Activated naive CD8-positive, alpha-beta T cell treated with anti-CD3 and anti-CD28 coated beads for 36 hours (primary cell): Measurements from ENCODE around the gene TMEM205. TPM values are rescaled to one million over a fixed set of nuclear protein-coding genes. Genes with fewer than 3 reads are reported as not detected.
A peak's percentile ranks its signal among the peaks of the same experiment; 100 is the strongest.
"Not testable (repeated sequence)": the region's sequence is repeated elsewhere in the genome, so short reads cannot be mapped to it uniquely, and the experiment has no call there.

Experiments used
- DNase-seq: peaks from one replicate; pipeline ENCODE4 v3.0.0; 2021
- H3K27ac Mint-ChIP-seq: one replicate; pipeline ENCODE4 v1.8.0; 2022; ENCODE audit warnings: mild to moderate bottlenecking, moderate library complexity, mixed read lengths
- H3K27me3 Mint-ChIP-seq: one replicate; pipeline ENCODE4 v1.8.0; 2022; ENCODE audit warnings: mild to moderate bottlenecking, mixed read lengths
- H3K36me3 Mint-ChIP-seq: one replicate; pipeline ENCODE4 v1.8.0; 2021; ENCODE audit warnings: mild to moderate bottlenecking, mixed read lengths
- H3K4me1 Mint-ChIP-seq: one replicate; pipeline ENCODE4 v1.8.0; 2021; ENCODE audit warnings: mixed read lengths
- H3K4me3 Mint-ChIP-seq: one replicate; pipeline ENCODE4 v1.8.0; 2022; ENCODE audit warnings: mild to moderate bottlenecking, moderate library complexity, mixed read lengths
- H3K9me3 Mint-ChIP-seq: one replicate; pipeline ENCODE4 v1.8.0; 2022; ENCODE audit warnings: mixed read lengths
- total RNA-seq, 2 experiments: library from RNA; stranded (reverse); gene quantifications; one replicate each; pipeline ENCODE4 v1.2.3, GENCODE V29; 2021

TMEM205 gene
- total RNA-seq, 2 experiments from 2014 or later, result 20.1 to 22.5 TPM

- Mint-ChIP-seq H3K27me3 (peaks cover 15% of the 10 kb centered on the region), H3K4me1 (peaks cover 9% of the 10 kb centered on the region), H3K9me3 (no peaks in the 10 kb centered on the region), H3K27ac (no peak overlapping the region), H3K36me3 (no peaks in the 10 kb centered on the region), H3K4me3 (no peak overlapping the region)
- DNase-seq, result no peak
Measured at GRCh38 chr19:11359421-11359820, 13.4 kb upstream of the TMEM205 start.

GRCh38 chr19:11356676-11357550, 10.8 kb upstream of the TMEM205 start:
- H3K36me3 Mint-ChIP-seq, result no peaks in the 10 kb centered on the region
- peaks cover 15% of the 10 kb centered on the region for H3K27me3 Mint-ChIP-seq
- H3K4me1 Mint-ChIP-seq, result peaks cover 9% of the 10 kb centered on the region
- DNase-seq, result no peak
- H3K27ac Mint-ChIP-seq, result no peak overlapping the region
- no peaks in the 10 kb centered on the region for H3K9me3 Mint-ChIP-seq
- no peak overlapping the region for H3K4me3 Mint-ChIP-seq

GRCh38 chr19:11356074-11356397, 10.0 kb upstream of the TMEM205 start:
- H3K36me3 Mint-ChIP-seq, result no peaks in the 10 kb centered on the region
- H3K4me1 Mint-ChIP-seq, result peaks cover 9% of the 10 kb centered on the region
- H3K27me3 Mint-ChIP-seq, result peaks cover 15% of the 10 kb centered on the region
- no peak overlapping the region for H3K27ac Mint-ChIP-seq
- H3K4me3 Mint-ChIP-seq, result peak overlapping the region; percentile 42
- no peaks in the 10 kb centered on the region for H3K9me3 Mint-ChIP-seq
- no peak for DNase-seq

- Mint-ChIP-seq H3K4me1 (peaks cover 9% of the 10 kb centered on the region), H3K36me3 (no peaks in the 10 kb centered on the region), H3K27ac (no peak within 1 kb of the TSS), H3K4me3 (peak within 1 kb of the TSS; percentile 42), H3K9me3 (no peaks in the 10 kb centered on the region), H3K27me3 (peaks cover 15% of the 10 kb centered on the region)
- DNase-seq, result peak; percentile 82
Measured at GRCh38 chr19:11355160-11356073, 9.3 kb upstream of the TMEM205 start, which contains the start of gene PLPPR2. Gene PLPPR2, plus strand, starts transcription at chr19:11355432. Its CDS starts 2,242 bp downstream, at chr19:11357674.

GRCh38 chr19:11354102-11354501, 8.0 kb upstream of the TMEM205 start:
- not testable (repeated sequence) for H3K4me1 Mint-ChIP-seq, H3K27ac Mint-ChIP-seq, H3K9me3 Mint-ChIP-seq, H3K36me3 Mint-ChIP-seq, H3K4me3 Mint-ChIP-seq, DNase-seq
- peaks cover 15% of the 10 kb centered on the region for H3K27me3 Mint-ChIP-seq

- H3K27me3 Mint-ChIP-seq, result no peaks in the 10 kb centered on the region
- no peak overlapping the region for H3K27ac Mint-ChIP-seq
- peaks cover 8% of the 10 kb centered on the region for H3K36me3 Mint-ChIP-seq
- no peak for DNase-seq
- no peak overlapping the region for H3K4me3 Mint-ChIP-seq
- H3K9me3 Mint-ChIP-seq, result peaks cover 10% of the 10 kb centered on the region
- H3K4me1 Mint-ChIP-seq, result peaks cover 26% of the 10 kb centered on the region
Measured at GRCh38 chr19:11349171-11349570, 3.1 kb upstream of the TMEM205 start.

GRCh38 chr19:11347546-11348039, 1.5 kb upstream of the TMEM205 start:
- H3K4me1 Mint-ChIP-seq, result peaks cover 26% of the 10 kb centered on the region
- H3K27me3 Mint-ChIP-seq, result no peaks in the 10 kb centered on the region
- peaks cover 8% of the 10 kb centered on the region for H3K36me3 Mint-ChIP-seq
- DNase-seq, result no peak
- H3K9me3 Mint-ChIP-seq, result peaks cover 10% of the 10 kb centered on the region
- H3K27ac Mint-ChIP-seq, result no peak overlapping the region
- peak overlapping the region; percentile 96 for H3K4me3 Mint-ChIP-seq

- peaks cover 10% of the 10 kb centered on the region for H3K9me3 Mint-ChIP-seq
- H3K36me3 Mint-ChIP-seq, result peaks cover 10% of the 10 kb centered on the region
- H3K4me3 Mint-ChIP-seq, result peak overlapping the region; percentile 96
- no peak for DNase-seq
- H3K27ac Mint-ChIP-seq, result peak overlapping the region; percentile 91
- peaks cover 26% of the 10 kb centered on the region for H3K4me1 Mint-ChIP-seq
- H3K27me3 Mint-ChIP-seq, result no peaks in the 10 kb centered on the region
Measured at GRCh38 chr19:11345122-11345803, 805 bp downstream of the TMEM205 start.

- Mint-ChIP-seq H3K27me3 (no peaks in the 10 kb centered on the region), H3K36me3 (peaks cover 3% of the 10 kb centered on the region), H3K27ac (no peak overlapping the region), H3K4me1 (peaks cover 39% of the 10 kb centered on the region), H3K9me3 (no peaks in the 10 kb centered on the region), H3K4me3 (no peak overlapping the region)
- DNase-seq, result no peak
Measured at GRCh38 chr19:11342429-11342828, 3.6 kb downstream of the TMEM205 start.

GRCh38 chr19:11340099-11340467, 6.0 kb downstream of the TMEM205 start:
- H3K36me3 Mint-ChIP-seq, result peaks cover 14% of the 10 kb centered on the region
- H3K27ac Mint-ChIP-seq, DNase-seq, H3K27me3 Mint-ChIP-seq, H3K9me3 Mint-ChIP-seq: not testable (repeated sequence)
- peaks cover 25% of the 10 kb centered on the region for H3K4me1 Mint-ChIP-seq
- H3K4me3 Mint-ChIP-seq, result peak overlapping the region; percentile 72

GRCh38 chr19:11339254-11340098, 6.6 kb downstream of the TMEM205 start, which contains the start of gene RAB3D:
Gene RAB3D, minus strand, starts transcription at chr19:11339657. Its CDS starts 2,258 bp downstream, at chr19:11337399.
- Mint-ChIP-seq H3K27ac (no peak within 1 kb of the TSS), H3K4me1 (peaks cover 20% of the 10 kb centered on the region)

GRCh38 chr19:11338569-11339253, 7.4 kb downstream of the TMEM205 start:
- no peak overlapping the region for H3K27ac Mint-ChIP-seq

More at GRCh38 chr19:11339254-11340098, 6.6 kb downstream of the TMEM205 start, which contains the start of gene RAB3D:
- H3K9me3 Mint-ChIP-seq, result no peaks in the 10 kb centered on the region
- no peaks in the 10 kb centered on the region for H3K27me3 Mint-ChIP-seq
- H3K36me3 Mint-ChIP-seq, result peaks cover 16% of the 10 kb centered on the region
- DNase-seq, result peak; percentile 83
- H3K4me3 Mint-ChIP-seq, result peak within 1 kb of the TSS; percentile 72

GRCh38 chr19:11338121-11338520, 7.9 kb downstream of the TMEM205 start:
- no peak overlapping the region for H3K4me3 Mint-ChIP-seq
- H3K4me1 Mint-ChIP-seq, result peaks cover 17% of the 10 kb centered on the region
- H3K36me3 Mint-ChIP-seq, result peaks cover 20% of the 10 kb centered on the region
- no peak overlapping the region for H3K27ac Mint-ChIP-seq
- no peaks in the 10 kb centered on the region for H3K27me3 Mint-ChIP-seq
- no peak for DNase-seq
- H3K9me3 Mint-ChIP-seq, result no peaks in the 10 kb centered on the region

More at GRCh38 chr19:11338569-11339253, 7.4 kb downstream of the TMEM205 start:
- no peak for DNase-seq
- Mint-ChIP-seq H3K36me3 (peaks cover 20% of the 10 kb centered on the region), H3K4me1 (peaks cover 17% of the 10 kb centered on the region), H3K4me3 (peak overlapping the region; percentile 72), H3K9me3 (no peaks in the 10 kb centered on the region), H3K27me3 (no peaks in the 10 kb centered on the region)
